ENCODE data around the gene ZDHHC19.
"Not testable (repeated sequence)": the region's sequence is repeated elsewhere in the genome, so short reads cannot be mapped to it uniquely, and the experiment has no call there.

Gene ZDHHC19

GRCh38 chr3:196179380-196180308 is 31.6 kb downstream of the ZDHHC19 start:
- Histone ChIP-seq H3K9me3 (ENCODE audit: low read length) (no peaks in the 10 kb centered on the region), H3K9ac (ENCODE audit: low read length) (no peak overlapping the region), H3K27me3 (ENCODE audit: control insufficient read depth in 1 of 2, insufficient read depth in 2 of 2, low read length in 2 of 2) (no peaks in the 10 kb centered on the region), H3K4me1 (ENCODE audit: insufficient read depth, low read length) (no peaks in the 10 kb centered on the region), H3K27ac (ENCODE audit: low read depth, low read length) (no peak overlapping the region), H3K4me3 (ENCODE audit: low read depth in 1 of 2, low read length in 2 of 2) (no peak overlapping the region), H3K36me3 (ENCODE audit: insufficient read depth, low read length) (no peaks in the 10 kb centered on the region)

GRCh38 chr3:196178993-196179379 is 32.2 kb downstream of the ZDHHC19 start:
- Histone ChIP-seq H3K27ac (ENCODE audit: low read depth, low read length) (no peak overlapping the region), H3K4me3 (ENCODE audit: low read depth in 1 of 2, low read length in 2 of 2) (no peak overlapping the region), H3K9ac (ENCODE audit: low read length) (no peak overlapping the region), H3K36me3 (ENCODE audit: insufficient read depth, low read length) (no peaks in the 10 kb centered on the region), H3K4me1 (ENCODE audit: insufficient read depth, low read length) (no peaks in the 10 kb centered on the region), H3K9me3 (ENCODE audit: low read length) (no peaks in the 10 kb centered on the region), H3K27me3 (ENCODE audit: control insufficient read depth in 1 of 2, insufficient read depth in 2 of 2, low read length in 2 of 2) (no peaks in the 10 kb centered on the region)

- no peak overlapping the region for H3K27ac ChIP-seq (ENCODE audit: low read depth, low read length)
These were observed 33.2 kb downstream of the ZDHHC19 start for GRCh38 chr3:196177967-196178366.

GRCh38 chr3:196177567-196177966 is 33.6 kb downstream of the ZDHHC19 start:
- no peaks in the 10 kb centered on the region for H3K4me1 ChIP-seq (ENCODE audit: insufficient read depth, low read length)
- no peak overlapping the region for H3K4me3 ChIP-seq (ENCODE audit: low read depth in 1 of 2, low read length in 2 of 2)
- H3K27me3 ChIP-seq (ENCODE audit: control insufficient read depth in 1 of 2, insufficient read depth in 2 of 2, low read length in 2 of 2): no peaks in the 10 kb centered on the region
- H3K36me3 ChIP-seq (ENCODE audit: insufficient read depth, low read length): no peaks in the 10 kb centered on the region
- H3K9ac ChIP-seq (ENCODE audit: low read length): no peak overlapping the region
- no peaks in the 10 kb centered on the region for H3K9me3 ChIP-seq (ENCODE audit: low read length)
- H3K27ac ChIP-seq (ENCODE audit: low read depth, low read length): no peak overlapping the region

More at GRCh38 chr3:196177967-196178366, 33.2 kb downstream of the ZDHHC19 start:
- Histone ChIP-seq H3K27me3 (ENCODE audit: control insufficient read depth in 1 of 2, insufficient read depth in 2 of 2, low read length in 2 of 2) (no peaks in the 10 kb centered on the region), H3K9me3 (ENCODE audit: low read length) (no peaks in the 10 kb centered on the region), H3K9ac (ENCODE audit: low read length) (no peak overlapping the region), H3K4me3 (ENCODE audit: low read depth in 1 of 2, low read length in 2 of 2) (no peak overlapping the region), H3K36me3 (ENCODE audit: insufficient read depth, low read length) (no peaks in the 10 kb centered on the region), H3K4me1 (ENCODE audit: insufficient read depth, low read length) (no peaks in the 10 kb centered on the region)

- Histone ChIP-seq H3K4me1 (ENCODE audit: insufficient read depth, low read length) (no peaks in the 10 kb centered on the region), H3K27me3 (ENCODE audit: control insufficient read depth in 1 of 2, insufficient read depth in 2 of 2, low read length in 2 of 2) (no peaks in the 10 kb centered on the region)
These were observed 35.5 kb downstream of the ZDHHC19 start for GRCh38 chr3:196175722-196176121.

GRCh38 chr3:196175116-196175625 is 36.0 kb downstream of the ZDHHC19 start:
- Histone ChIP-seq H3K9me3 (ENCODE audit: low read length) (no peaks in the 10 kb centered on the region), H3K27me3 (ENCODE audit: control insufficient read depth in 1 of 2, insufficient read depth in 2 of 2, low read length in 2 of 2) (no peaks in the 10 kb centered on the region), H3K27ac (ENCODE audit: low read depth, low read length) (no peak overlapping the region)

More at GRCh38 chr3:196175722-196176121, 35.5 kb downstream of the ZDHHC19 start:
- Histone ChIP-seq H3K27ac (ENCODE audit: low read depth, low read length) (no peak overlapping the region), H3K4me3 (ENCODE audit: low read depth in 1 of 2, low read length in 2 of 2) (no peak overlapping the region), H3K36me3 (ENCODE audit: insufficient read depth, low read length) (no peaks in the 10 kb centered on the region), H3K9ac (ENCODE audit: low read length) (no peak overlapping the region), H3K9me3 (ENCODE audit: low read length) (no peaks in the 10 kb centered on the region)

GRCh38 chr3:196174652-196175051 is 36.5 kb downstream of the ZDHHC19 start:
- H3K9ac ChIP-seq (ENCODE audit: low read length): no peak overlapping the region
- H3K36me3 ChIP-seq (ENCODE audit: insufficient read depth, low read length): no peaks in the 10 kb centered on the region
- H3K4me3 ChIP-seq (ENCODE audit: low read depth in 1 of 2, low read length in 2 of 2): no peak overlapping the region
- H3K27me3 ChIP-seq (ENCODE audit: control insufficient read depth in 1 of 2, insufficient read depth in 2 of 2, low read length in 2 of 2): no peaks in the 10 kb centered on the region
- H3K9me3 ChIP-seq (ENCODE audit: low read length): no peaks in the 10 kb centered on the region
- no peak overlapping the region for H3K27ac ChIP-seq (ENCODE audit: low read depth, low read length)
- H3K4me1 ChIP-seq (ENCODE audit: insufficient read depth, low read length): no peaks in the 10 kb centered on the region

More at GRCh38 chr3:196175116-196175625, 36.0 kb downstream of the ZDHHC19 start:
- Histone ChIP-seq H3K9ac (ENCODE audit: low read length) (no peak overlapping the region), H3K4me3 (ENCODE audit: low read depth in 1 of 2, low read length in 2 of 2) (no peak overlapping the region), H3K36me3 (ENCODE audit: insufficient read depth, low read length) (no peaks in the 10 kb centered on the region), H3K4me1 (ENCODE audit: insufficient read depth, low read length) (no peaks in the 10 kb centered on the region)

- H3K27ac ChIP-seq (ENCODE audit: low read depth, low read length); H3K36me3 ChIP-seq (ENCODE audit: insufficient read depth, low read length); H3K4me1 ChIP-seq (ENCODE audit: insufficient read depth, low read length); H3K9ac ChIP-seq (ENCODE audit: low read length); H3K4me3 ChIP-seq (ENCODE audit: low read depth in 1 of 2, low read length in 2 of 2); H3K27me3 ChIP-seq (ENCODE audit: control insufficient read depth in 1 of 2, insufficient read depth in 2 of 2, low read length in 2 of 2); H3K9me3 ChIP-seq (ENCODE audit: low read length): not testable (repeated sequence)
These were observed 40.9 kb downstream of the ZDHHC19 start for GRCh38 chr3:196170296-196170695.

GRCh38 chr3:196169836-196170240 is 41.4 kb downstream of the ZDHHC19 start:
- Histone ChIP-seq H3K36me3 (ENCODE audit: insufficient read depth, low read length) (no peaks in the 10 kb centered on the region), H3K9ac (ENCODE audit: low read length) (no peak overlapping the region), H3K4me3 (ENCODE audit: low read depth in 1 of 2, low read length in 2 of 2) (no peak overlapping the region), H3K27me3 (ENCODE audit: control insufficient read depth in 1 of 2, insufficient read depth in 2 of 2, low read length in 2 of 2) (no peaks in the 10 kb centered on the region), H3K4me1 (ENCODE audit: insufficient read depth, low read length) (no peaks in the 10 kb centered on the region), H3K27ac (ENCODE audit: low read depth, low read length) (no peak overlapping the region), H3K9me3 (ENCODE audit: low read length) (no peaks in the 10 kb centered on the region)

GRCh38 chr3:196168808-196169391 is 42.3 kb downstream of the ZDHHC19 start:
- no peaks in the 10 kb centered on the region for H3K27me3 ChIP-seq (ENCODE audit: control insufficient read depth in 1 of 2, insufficient read depth in 2 of 2, low read length in 2 of 2)
- no peaks in the 10 kb centered on the region for H3K4me1 ChIP-seq (ENCODE audit: insufficient read depth, low read length)
- H3K9ac ChIP-seq (ENCODE audit: low read length): no peak overlapping the region
- no peak overlapping the region for H3K27ac ChIP-seq (ENCODE audit: low read depth, low read length)
- H3K4me3 ChIP-seq (ENCODE audit: low read depth in 1 of 2, low read length in 2 of 2): no peak overlapping the region
- no peaks in the 10 kb centered on the region for H3K36me3 ChIP-seq (ENCODE audit: insufficient read depth, low read length)
- H3K9me3 ChIP-seq (ENCODE audit: low read length): no peaks in the 10 kb centered on the region

GRCh38 chr3:196166741-196167140 is 44.5 kb downstream of the ZDHHC19 start:
- no peaks in the 10 kb centered on the region for H3K27me3 ChIP-seq (ENCODE audit: control insufficient read depth in 1 of 2, insufficient read depth in 2 of 2, low read length in 2 of 2)
- no peaks in the 10 kb centered on the region for H3K4me1 ChIP-seq (ENCODE audit: insufficient read depth, low read length)
- no peak overlapping the region for H3K4me3 ChIP-seq (ENCODE audit: low read depth in 1 of 2, low read length in 2 of 2)
- H3K9me3 ChIP-seq (ENCODE audit: low read length): no peaks in the 10 kb centered on the region
- no peaks in the 10 kb centered on the region for H3K36me3 ChIP-seq (ENCODE audit: insufficient read depth, low read length)
- H3K27ac ChIP-seq (ENCODE audit: low read depth, low read length): no peak overlapping the region
- H3K9ac ChIP-seq (ENCODE audit: low read length): no peak overlapping the region

All from muscle layer of colon (tissue), 2 donors.